ENCODE results near the gene CDS1. TPM values are rescaled to one million over a fixed set of nuclear protein-coding genes. Genes with fewer than 3 reads are reported as not detected.

Gene CDS1

GRCh38 chr4:84697615-84698201 lies 114.8 kb downstream of the CDS1 start:
- no peak overlapping the region for H4K8ac ChIP-seq (ENCODE audit: low read length)
- H3K9ac ChIP-seq (ENCODE audit: low read length) = no peak overlapping the region
- peaks cover 13% of the 10 kb centered on the region for H3K79me1 ChIP-seq (replicated peaks; ENCODE audit: low read length, poor library complexity, severe bottlenecking)
- no peak overlapping the region for H3K14ac ChIP-seq (ENCODE audit: low read length in 2 of 2)
- H3K4me2 ChIP-seq (ENCODE audit: low read length, poor library complexity, severe bottlenecking) = no peak overlapping the region
- no peak overlapping the region for H2BK5ac ChIP-seq (ENCODE audit: low read depth, low read length, poor library complexity, severe bottlenecking)
- DNase-seq = peak; percentile 24
- H3K18ac ChIP-seq (ENCODE audit: low read depth in 1 of 2, low read length in 2 of 2) = no peak overlapping the region
- no peak overlapping the region for H2BK12ac ChIP-seq (ENCODE audit: low read length in 2 of 2)
- peaks cover 3% of the 10 kb centered on the region for H3K4me1 ChIP-seq (ENCODE audit: control insufficient read depth, insufficient read depth, low read depth, low read length)
- no peak overlapping the region for H2BK15ac ChIP-seq (ENCODE audit: low read depth, poor library complexity, severe bottlenecking)
- H3K27me3 ChIP-seq (ENCODE audit: control insufficient read depth in 1 of 2, insufficient read depth in 1 of 2, low read length in 2 of 2) = no peaks in the 10 kb centered on the region
- H3K4me3 ChIP-seq (ENCODE audit: insufficient read depth in 1 of 2, low read depth in 1 of 2, low read length in 2 of 2) = no peak overlapping the region
- H3K23ac ChIP-seq (ENCODE audit: low read length in 2 of 2) = no peak overlapping the region
- no CpG with 5 or more reads among the region's 4 CpGs for WGBS
- no peak overlapping the region for H3K4ac ChIP-seq (ENCODE audit: low read depth in 1 of 2, low read length in 2 of 2)
- H2AK5ac ChIP-seq (ENCODE audit: low read length, severe bottlenecking) = no peak overlapping the region
- H3K9me3 ChIP-seq (ENCODE audit: control insufficient read depth, low read length) = no peaks in the 10 kb centered on the region
- no peak overlapping the region for H2BK120ac ChIP-seq (ENCODE audit: low read depth, low read length)
- no peak overlapping the region for H3K27ac ChIP-seq (ENCODE audit: low read length, poor library complexity, severe bottlenecking)
- H2AFZ ChIP-seq (ENCODE audit: low read depth, low read length) = no peak overlapping the region
- peaks cover 24 to 81% of the 10 kb centered on the region in 2 experiments for H3K36me3 ChIP-seq (ENCODE audit: control insufficient read depth in 1 of 2, insufficient read depth in 2 of 2, low read depth in 1 of 2, low read length in 2 of 2)
- H4K91ac ChIP-seq (ENCODE audit: low read length) = no peak overlapping the region

- Histone ChIP-seq H2BK15ac (ENCODE audit: low read depth, poor library complexity, severe bottlenecking) (no peak overlapping the region), H3K14ac (ENCODE audit: low read length in 2 of 2) (no peak overlapping the region), H2AK5ac (ENCODE audit: low read length, severe bottlenecking) (no peak overlapping the region), H3K27ac (ENCODE audit: low read length, poor library complexity, severe bottlenecking) (no peak overlapping the region), H3K9me3 (ENCODE audit: control insufficient read depth, low read length) (no peaks in the 10 kb centered on the region), H2BK5ac (ENCODE audit: low read depth, low read length, poor library complexity, severe bottlenecking) (no peak overlapping the region), H3K27me3 (ENCODE audit: control insufficient read depth in 1 of 2, insufficient read depth in 1 of 2, low read length in 2 of 2) (no peaks in the 10 kb centered on the region), H3K18ac (ENCODE audit: low read depth in 1 of 2, low read length in 2 of 2) (no peak overlapping the region), H3K9ac (ENCODE audit: low read length) (no peak overlapping the region), H3K4ac (ENCODE audit: low read depth in 1 of 2, low read length in 2 of 2) (no peak overlapping the region), H2BK12ac (ENCODE audit: low read length in 2 of 2) (no peak overlapping the region), H2BK120ac (ENCODE audit: low read depth, low read length) (no peak overlapping the region), H3K4me3 (ENCODE audit: insufficient read depth in 1 of 2, low read depth in 1 of 2, low read length in 2 of 2) (no peak overlapping the region), H4K91ac (ENCODE audit: low read length) (no peak overlapping the region), H3K23ac (ENCODE audit: low read length in 2 of 2) (no peak overlapping the region), H3K4me1 (ENCODE audit: control insufficient read depth, insufficient read depth, low read depth, low read length) (peaks cover 3% of the 10 kb centered on the region), H2AFZ (ENCODE audit: low read depth, low read length) (no peak overlapping the region), H3K36me3 (ENCODE audit: control insufficient read depth in 1 of 2, insufficient read depth in 2 of 2, low read depth in 1 of 2, low read length in 2 of 2) (peaks cover 29 to 83% of the 10 kb centered on the region in 2 experiments), H3K4me2 (ENCODE audit: low read length, poor library complexity, severe bottlenecking) (no peak overlapping the region), H4K8ac (ENCODE audit: low read length) (no peak overlapping the region), H3K79me1 (replicated peaks; ENCODE audit: low read length, poor library complexity, severe bottlenecking) (peaks cover 15% of the 10 kb centered on the region)
- no peak for DNase-seq
- 98% methylated on average over 4 of the region's 6 CpGs for WGBS
Measured at GRCh38 chr4:84699001-84699671, 116.2 kb downstream of the CDS1 start.

Small RNAs within 50 kb of the gene (small RNA-seq; reads per million reads assigned to genes)
- 1.2 reads per million for gene RN7SL552P (ENCODE audit: low read depth)
- gene RPL3P13 (ENCODE audit: low read depth) = not detected
